H4 (cell line): ENCODE measurements around the gene TSKU. TPM values are rescaled to one million over a fixed set of nuclear protein-coding genes. Genes with fewer than 3 reads are reported as not detected.
A peak's percentile ranks its signal among the peaks of the same experiment; 100 is the strongest.
"Not testable (repeated sequence)": the region's sequence is repeated elsewhere in the genome, so short reads cannot be mapped to it uniquely, and the experiment has no call there.

ENCODE experiments used
- DNase-seq: peaks from one replicate; pipeline ENCODE4 v3.0.0-alpha.2; 2015; ENCODE audit warnings: low spot score
- total RNA-seq: library from RNA; depleted of rRNA; stranded (reverse); fragments of >200 nt; shearing (Covaris generic); gene quantifications from 2 replicates; pipeline ENCODE4 v1.2.3, GENCODE V29; 2014

TSKU gene
- total RNA-seq, 1 experiment from 2014 or later = 67.1 TPM

DNA sequence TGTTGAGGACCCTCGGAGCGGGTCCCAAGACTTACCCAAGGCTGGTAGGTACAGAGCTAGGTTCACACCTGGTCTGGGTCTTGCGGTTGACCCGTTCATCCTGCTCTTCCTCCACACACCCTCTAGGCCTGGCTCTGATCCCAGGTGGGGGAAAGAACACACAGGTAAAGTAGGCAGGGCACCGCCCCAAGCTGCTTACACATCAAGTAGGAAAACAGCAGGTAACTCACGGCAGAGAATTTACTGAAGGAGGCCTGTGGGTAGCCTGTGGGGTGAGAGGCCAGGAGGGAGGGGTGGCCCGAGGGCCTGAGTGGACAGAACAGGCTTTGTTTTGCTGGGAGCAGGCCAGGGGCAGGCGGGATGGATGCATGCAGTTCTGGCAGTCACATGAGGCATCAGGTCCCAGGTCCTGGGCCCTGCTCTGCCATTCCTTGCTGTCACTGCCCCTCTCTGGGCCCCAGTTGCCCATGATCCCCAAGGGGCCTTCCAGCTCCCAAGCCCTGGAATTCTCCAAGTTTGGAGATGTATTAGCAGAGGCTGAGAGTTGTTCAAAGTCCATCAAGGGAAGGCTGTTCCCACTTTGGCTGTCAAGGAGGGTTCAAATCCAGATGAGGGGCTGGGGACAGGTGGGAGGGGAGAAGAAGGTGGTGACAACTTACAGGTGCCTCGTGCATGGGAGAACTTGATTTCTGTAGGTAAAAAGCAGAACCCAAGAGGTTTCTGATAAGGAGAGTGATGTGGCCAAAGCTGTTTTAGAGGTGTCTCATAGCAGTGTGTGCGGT is 5.7 kb downstream of the TSKU start:
- DNase-seq = no peak

DNA sequence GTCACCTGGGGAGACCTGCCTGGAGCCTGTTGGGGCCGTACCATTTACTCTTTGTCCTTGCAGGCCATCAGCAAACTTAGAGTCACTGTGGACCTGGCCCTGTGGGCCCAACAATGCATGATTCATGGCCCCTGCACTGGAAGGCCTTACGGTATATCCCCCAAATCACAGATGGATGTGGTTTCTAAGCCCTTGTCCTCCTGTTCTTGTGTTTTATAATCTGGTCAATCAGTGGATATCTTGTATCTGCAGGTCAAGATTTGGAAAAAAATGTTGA is 6.2 kb downstream of the TSKU start:
- DNase-seq = no peak

DNA sequence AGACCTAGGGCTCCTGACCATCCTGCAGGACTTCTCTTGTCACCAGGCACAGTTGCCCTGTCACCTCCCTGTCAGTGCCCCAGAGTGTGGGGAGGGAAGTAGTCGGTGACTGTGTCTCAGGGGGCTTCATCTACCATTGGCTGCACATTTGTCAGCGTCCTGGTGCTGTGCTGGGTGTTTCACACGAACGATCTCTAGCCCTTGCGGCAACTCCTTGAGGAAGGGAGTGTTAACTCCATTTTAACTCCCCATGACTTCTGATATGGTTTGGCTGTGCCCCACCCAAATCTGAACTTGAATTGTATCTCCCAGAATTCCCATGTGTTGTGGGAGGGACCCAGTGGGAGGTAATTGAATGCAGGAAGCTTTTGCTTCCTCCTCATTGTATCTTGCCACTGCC is 7.1 kb downstream of the TSKU start:
- no peak for DNase-seq

DNA sequence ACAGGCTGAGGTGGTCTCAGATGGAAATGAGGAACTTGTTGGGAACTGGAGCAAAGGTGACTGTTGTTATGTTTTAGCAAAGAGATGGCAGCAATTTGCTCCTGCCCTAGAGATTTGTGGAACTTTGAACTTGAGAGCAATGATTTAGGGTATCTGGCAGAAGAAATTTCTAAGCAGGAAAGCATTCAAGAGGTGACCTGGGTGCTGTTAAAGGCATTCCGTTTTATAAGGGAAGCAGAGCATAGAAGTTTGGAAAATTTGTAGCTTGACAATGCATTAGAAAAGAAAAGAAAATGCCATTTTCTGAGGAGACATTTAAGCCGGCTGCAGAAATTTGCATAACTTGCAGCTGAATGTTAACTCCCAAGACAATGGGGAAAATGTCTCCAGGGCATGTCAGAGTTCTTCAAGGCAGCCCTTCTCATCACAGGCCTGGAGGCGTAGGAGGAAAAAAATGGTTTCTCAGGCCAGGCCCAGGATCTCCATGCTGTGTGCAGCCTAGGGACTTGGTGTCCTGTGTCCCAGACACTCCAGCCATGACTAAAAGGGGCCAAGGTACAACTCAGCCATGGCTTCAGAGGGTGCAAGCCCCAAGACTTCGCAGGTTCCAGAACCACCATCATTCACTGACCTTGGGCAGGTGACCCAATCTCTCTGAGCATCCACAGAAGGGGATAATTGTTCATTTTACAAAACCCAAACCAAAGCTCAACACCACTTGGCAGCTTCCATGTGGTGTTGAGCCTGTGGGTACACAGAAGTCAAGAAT is 8.0 kb downstream of the TSKU start:
- not testable (repeated sequence) for DNase-seq

DNA sequence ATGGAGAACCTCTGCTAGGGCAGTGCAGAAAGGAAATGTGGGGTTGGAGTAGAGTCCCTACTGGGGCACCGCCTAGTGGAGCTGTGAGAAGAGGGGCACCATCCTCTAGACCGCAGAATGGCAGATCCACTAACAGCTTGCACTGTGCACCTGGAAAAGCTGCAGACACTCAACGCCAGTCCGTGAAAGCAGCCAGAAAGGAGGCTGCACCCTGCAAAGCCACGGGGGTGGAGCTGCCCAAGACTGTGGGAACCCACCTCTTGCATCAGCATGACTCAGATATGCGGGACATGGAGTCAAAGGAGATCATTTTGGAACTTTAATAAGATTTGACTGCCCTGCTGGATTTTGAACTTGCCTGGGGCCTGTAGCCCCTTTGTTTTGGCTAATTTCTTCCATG is 8.7 kb downstream of the TSKU start:
- DNase-seq = peak; percentile 65

DNA sequence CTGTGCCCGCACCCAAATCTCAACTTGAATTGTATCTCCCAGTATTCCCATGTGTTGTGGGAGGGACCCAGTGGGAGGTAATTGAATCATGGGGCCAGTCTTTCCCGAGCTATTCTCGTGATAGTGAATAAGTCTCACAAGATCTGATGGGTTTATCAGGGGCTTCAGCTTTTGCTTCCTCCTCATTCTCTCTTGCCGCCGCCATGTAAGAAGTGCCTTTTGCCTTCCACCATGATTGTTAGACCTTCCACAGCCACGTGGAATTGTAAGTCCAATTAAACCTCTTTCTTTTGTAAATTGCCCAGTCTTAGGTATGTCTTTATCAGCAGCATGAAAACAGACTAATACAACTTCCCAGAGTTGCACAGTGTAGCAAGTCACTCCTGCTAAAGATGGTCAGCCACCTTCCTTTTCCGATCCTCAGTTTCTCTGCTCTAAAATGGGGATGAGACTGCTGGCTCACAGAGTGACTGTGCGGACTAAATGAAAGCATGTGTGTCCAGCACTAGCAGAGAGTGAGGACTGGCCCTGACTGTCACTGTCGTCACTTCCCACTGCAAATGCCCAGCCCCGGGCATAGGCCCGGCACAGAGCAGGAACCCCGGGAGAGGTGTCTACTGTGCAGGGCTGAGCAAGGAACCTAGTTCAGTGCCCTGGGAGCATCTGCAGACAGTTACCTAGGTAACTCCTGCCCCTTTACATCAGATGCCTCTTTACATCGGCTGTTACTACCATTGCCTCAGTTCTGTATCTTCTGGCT is 9.5 kb downstream of the TSKU start:
- DNase-seq = no peak

DNA sequence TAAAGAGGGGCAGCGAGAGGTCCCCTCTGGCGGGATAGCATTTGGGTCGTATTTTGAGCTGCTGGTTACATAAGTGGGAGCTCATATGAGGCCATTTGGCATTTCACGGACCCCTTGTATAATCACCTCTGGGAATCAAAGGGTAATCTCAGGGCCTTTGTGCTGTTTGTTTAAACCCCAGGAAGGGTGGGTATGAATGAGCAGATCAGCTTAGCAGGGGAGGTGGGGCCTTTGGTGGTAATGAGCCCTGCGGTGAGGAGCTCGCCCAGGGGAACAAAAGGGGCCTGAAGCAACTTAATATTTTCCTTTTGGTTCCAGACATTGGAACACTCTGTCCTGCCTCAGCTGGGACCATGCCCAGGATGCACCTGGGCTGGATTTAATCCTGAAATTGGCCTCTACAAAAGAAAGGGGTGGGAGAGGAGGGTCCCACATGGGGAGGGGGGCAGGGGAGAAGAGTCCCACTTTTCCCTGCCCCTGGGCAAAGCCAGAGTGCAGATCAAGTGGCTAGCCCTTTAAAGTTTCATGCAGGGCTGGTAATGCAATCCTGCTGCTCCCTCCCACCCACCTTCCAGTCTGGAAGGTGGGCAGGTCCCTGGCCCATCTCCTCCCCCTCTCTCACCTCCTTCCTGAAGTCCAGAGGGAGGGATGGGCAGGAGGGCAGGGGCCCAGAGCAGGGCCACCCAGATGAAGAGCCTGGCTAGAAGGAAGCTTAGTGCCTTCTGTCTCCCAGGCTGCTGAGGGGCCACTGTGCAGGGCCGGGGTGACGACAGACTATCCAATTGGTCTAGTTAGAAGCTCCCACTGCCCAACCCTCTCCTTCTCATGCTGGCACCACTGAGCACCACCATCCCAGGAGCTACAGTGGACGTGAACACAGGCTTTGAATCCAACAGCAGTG is 10.5 kb downstream of the TSKU start:
- DNase-seq = no peak

DNA sequence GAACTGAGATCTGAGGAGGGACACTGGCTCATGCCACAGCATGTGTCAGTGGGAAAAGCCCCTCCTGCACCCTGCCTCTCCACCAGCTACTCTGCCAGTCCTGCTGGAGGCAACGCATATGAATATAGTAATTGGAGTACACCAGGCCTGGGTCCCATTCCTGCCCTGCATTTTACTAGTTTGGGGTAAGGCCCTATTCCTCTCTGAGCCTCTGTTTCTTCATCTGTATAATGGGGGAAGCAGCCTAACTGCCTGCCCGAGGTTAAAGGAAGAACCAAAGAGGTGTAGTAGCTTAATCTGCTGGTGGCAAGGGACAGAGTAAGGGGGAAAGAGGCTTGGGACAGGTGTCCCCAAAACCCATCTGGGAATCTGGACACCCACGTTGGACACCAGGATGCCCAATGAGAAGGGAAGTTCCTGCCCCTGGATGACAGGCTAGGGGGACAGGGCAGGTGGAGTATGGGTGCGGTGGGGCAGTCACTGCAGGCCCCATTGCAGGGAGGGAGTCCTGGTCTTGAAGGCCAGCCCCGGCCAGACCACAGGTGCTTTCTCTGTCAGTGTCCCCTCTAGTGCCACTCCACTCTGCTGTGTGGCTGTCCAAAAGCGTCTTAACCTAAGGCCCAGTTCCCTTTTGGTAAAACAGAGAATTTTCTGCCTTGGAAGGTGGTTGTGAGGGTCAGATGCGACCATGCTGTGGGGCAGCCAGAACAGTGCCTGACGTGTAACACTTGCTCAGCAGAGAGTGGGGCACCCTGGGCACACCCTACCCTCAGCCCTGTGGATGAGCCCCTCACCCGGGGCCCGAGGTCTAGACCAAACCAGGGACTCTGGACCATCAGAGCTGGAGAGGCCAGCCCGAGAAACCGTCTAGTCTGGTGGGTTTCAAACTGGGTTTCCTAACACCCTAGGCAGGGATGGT is 11.5 kb downstream of the TSKU start:
- no peak for DNase-seq

DNA sequence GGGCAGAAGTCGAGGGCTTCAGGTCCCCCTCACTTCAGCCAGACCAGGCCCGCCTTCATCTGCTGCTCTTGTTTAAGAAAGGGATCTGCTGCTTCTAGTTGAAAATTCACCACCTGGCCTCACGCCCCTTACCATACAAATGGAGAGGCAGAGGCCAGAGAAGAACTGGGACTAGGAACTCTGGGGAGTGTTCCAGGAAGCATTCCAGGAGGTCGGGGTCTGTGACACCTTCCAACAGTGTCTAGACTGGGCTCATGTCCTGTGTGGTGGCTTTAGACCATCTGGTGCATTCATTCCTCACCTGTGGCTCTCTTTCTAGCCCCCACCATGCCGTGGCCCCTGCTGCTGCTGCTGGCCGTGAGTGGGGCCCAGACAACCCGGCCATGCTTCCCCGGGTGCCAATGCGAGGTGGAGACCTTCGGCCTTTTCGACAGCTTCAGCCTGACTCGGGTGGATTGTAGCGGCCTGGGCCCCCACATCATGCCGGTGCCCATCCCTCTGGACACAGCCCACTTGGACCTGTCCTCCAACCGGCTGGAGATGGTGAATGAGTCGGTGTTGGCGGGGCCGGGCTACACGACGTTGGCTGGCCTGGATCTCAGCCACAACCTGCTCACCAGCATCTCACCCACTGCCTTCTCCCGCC is 12.3 kb downstream of the TSKU start:
- DNase-seq = no peak

DNA sequence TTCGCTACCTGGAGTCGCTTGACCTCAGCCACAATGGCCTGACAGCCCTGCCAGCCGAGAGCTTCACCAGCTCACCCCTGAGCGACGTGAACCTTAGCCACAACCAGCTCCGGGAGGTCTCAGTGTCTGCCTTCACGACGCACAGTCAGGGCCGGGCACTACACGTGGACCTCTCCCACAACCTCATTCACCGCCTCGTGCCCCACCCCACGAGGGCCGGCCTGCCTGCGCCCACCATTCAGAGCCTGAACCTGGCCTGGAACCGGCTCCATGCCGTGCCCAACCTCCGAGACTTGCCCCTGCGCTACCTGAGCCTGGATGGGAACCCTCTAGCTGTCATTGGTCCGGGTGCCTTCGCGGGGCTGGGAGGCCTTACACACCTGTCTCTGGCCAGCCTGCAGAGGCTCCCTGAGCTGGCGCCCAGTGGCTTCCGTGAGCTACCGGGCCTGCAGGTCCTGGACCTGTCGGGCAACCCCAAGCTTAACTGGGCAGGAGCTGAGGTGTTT is 12.8 kb downstream of the TSKU start:
- no peak for DNase-seq

DNA sequence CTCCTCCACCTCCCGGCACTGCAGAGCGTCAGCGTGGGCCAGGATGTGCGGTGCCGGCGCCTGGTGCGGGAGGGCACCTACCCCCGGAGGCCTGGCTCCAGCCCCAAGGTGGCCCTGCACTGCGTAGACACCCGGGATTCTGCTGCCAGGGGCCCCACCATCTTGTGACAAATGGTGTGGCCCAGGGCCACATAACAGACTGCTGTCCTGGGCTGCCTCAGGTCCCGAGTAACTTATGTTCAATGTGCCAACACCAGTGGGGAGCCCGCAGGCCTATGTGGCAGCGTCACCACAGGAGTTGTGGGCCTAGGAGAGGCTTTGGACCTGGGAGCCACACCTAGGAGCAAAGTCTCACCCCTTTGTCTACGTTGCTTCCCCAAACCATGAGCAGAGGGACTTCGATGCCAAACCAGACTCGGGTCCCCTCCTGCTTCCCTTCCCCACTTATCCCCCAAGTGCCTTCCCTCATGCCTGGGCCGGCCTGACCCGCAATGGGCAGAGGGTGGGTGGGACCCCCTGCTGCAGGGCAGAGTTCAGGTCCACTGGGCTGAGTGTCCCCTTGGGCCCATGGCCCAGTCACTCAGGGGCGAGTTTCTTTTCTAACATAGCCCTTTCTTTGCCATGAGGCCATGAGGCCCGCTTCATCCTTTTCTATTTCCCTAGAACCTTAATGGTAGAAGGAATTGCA is 13.5 kb downstream of the TSKU start:
- DNase-seq = no peak

DNA sequence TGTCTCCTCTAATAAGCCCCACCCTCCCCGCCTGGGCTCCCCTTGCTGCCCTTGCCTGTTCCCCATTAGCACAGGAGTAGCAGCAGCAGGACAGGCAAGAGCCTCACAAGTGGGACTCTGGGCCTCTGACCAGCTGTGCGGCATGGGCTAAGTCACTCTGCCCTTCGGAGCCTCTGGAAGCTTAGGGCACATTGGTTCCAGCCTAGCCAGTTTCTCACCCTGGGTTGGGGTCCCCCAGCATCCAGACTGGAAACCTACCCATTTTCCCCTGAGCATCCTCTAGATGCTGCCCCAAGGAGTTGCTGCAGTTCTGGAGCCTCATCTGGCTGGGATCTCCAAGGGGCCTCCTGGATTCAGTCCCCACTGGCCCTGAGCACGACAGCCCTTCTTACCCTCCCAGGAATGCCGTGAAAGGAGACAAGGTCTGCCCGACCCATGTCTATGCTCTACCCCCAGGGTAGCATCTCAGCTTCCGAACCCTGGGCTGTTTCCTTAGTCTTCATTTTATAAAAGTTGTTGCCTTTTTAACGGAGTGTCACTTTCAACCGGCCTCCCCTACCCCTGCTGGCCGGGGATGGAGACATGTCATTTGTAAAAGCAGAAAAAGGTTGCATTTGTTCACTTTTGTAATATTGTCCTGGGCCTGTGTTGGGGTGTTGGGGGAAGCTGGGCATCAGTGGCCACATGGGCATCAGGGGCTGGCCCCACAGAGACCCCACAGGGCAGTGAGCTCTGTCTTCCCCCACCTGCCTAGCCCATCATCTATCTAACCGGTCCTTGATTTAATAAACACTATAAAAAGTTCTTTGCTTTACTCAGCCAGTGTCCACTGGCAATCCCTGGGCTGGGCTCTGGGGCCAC is 14.4 kb downstream of the TSKU start:
- no peak for DNase-seq

DNA sequence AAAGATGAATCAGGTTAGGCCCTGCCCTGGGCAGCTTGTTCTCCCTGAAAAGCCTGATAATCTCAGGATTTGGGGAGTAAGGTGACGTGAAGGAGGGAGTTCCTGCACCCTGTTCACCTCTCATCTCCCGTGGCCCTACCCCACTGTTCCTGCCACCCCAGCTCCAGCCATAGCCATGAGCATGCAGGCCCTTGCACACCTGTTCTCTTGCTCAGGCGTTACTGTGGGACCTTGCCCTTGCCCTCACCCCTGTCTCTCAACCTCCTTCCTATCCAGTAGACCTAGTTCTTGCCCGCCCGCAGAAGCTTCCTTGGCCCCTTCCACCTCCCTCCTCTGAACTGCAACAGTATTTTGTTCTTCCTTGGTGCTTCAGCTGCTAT is 15.0 kb downstream of the TSKU start:
- no peak for DNase-seq

DNA sequence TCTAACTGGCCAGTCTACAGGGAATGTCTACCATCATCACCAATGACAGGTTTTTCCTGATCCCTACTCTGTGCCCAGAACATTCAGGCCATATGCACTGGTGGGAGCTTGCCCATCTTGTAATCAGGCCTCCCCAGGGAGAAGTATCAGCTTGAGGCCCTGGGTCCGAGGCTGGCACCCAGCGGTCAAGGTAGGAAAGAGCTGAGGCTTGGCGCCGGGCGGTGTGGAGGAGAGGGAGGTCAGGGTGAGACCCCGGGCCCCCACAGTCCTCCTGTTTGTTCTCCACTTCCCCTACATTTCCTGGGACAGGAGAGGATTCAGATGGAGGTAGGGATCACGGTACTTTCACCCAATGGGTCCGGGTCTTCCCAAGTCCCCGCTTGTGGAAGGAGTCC is 15.5 kb downstream of the TSKU start:
- DNase-seq = no peak

DNA sequence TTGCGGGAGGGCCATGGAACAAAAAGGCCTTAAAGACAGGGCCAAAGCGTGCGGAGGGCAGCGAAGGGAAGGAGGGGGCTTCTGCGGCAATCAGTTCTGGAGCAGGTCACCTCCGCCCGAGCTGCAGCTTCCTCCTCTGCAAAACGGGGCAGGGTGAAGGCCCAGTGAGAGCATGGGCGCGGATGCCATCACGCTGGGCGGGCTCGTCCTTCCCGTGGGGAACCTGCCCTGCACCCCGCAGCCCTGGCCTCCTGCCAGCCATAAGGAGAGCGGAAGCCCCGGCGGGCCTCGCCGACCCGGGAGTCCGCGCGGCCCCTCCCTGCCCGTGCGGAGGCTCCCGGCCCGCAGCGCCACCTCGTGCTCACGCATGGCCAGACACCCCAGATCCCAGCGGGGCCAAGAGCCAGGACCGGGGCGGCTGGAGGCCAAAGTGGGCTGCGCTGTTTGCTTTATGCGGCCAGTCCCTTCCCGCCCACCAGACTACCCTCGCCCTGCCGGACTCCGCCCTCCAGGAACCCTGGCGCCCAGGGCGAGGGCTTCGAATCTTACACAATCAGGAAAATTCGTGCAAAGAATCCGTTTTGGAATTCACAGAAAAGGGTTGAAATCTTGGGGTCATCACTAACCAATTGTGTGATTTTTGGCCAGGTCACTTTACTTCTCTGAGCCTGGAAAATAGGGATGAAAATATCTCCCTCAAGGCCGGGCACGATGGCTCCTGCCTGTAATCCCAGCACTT is 16.1 kb downstream of the TSKU start:
- DNase-seq = peak; percentile 67

DNA sequence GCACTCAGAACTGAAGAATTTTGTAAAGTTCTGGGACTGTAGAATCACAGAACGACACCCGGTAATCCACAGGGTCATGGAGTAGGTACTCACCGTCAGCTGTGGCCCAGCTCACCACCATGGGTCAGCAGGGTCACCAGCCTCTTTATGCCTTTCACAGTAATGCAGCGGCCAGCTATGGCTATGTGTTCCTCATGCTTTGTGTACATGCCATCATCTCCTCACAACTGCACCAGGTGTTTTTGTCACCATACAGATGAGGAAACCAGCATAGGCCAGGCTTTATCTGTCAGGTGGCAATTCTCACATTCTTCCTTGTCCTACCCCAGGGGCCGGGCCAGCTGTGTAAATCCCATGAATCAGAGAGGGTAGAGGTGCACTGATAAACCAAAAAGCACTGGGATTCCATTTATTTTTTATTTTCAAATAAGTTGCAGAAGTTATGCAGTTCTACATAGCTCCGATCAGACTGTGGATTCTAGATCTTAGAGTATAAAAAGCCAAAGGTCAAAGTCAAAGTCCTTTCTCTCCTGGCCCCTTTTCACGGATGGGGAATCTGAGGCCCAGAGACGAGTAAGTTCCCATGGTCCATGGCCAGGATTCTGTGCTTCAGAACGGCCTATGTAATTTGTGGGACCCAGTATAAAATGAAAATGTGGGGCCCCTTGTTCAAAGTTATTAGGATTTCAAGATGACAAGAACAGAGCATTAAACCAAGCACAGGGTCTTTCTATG is 17.5 kb downstream of the TSKU start:
- no peak for DNase-seq

DNA sequence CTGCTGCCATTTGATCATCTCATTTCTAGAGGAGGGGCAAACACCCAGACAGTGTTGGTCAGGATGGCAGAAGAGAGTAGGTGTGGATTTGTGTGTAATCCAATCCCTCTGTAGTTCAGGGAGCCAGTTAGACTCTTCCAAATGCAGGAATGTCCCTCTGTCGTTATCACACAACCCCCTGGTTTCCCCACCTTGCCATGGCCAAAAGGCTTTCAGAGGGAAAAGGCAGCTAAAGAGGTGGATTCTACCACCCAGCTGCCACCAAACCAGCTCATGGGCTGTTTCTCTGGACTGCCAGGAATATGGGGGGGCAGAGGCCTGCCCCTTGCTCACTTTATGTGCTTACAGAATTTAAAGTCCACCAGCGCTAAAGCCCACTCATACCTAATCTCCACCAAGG is 18.1 kb downstream of the TSKU start:
- no peak for DNase-seq
